GM18502 (cell line): ENCODE results near the gene HVCN1.
"Not testable (repeated sequence)": the region's sequence is repeated elsewhere in the genome, so short reads cannot be mapped to it uniquely, and the experiment has no call there.

Source experiments
- ATAC-seq: cut with Tn5 transposase; IDR thresholded peaks from one replicate; pipeline ENCODE4 v1.9.1; 2021; ENCODE audit warnings: mild to moderate bottlenecking; ENCODE audit not compliant: unreplicated experiment, poor library complexity

The HVCN1 gene

GRCh38 chr12:110669193-110669502, 19.8 kb downstream of the HVCN1 start:
- peak; percentile 35 for ATAC-seq

GRCh38 chr12:110668480-110669192, 20.3 kb downstream of the HVCN1 start:
- ATAC-seq, result no peak

GRCh38 chr12:110667671-110668070, 21.2 kb downstream of the HVCN1 start:
- no peak for ATAC-seq

- ATAC-seq, result no peak
Measured at GRCh38 chr12:110666892-110667291, 22.0 kb downstream of the HVCN1 start.

GRCh38 chr12:110661337-110661972, 27.5 kb downstream of the HVCN1 start:
- peak; percentile 89 for ATAC-seq

- no peak for ATAC-seq
Measured at GRCh38 chr12:110658878-110659277, 30.0 kb downstream of the HVCN1 start.

- no peak for ATAC-seq
Measured at GRCh38 chr12:110658242-110658641, 30.7 kb downstream of the HVCN1 start.

GRCh38 chr12:110657747-110658146, 31.2 kb downstream of the HVCN1 start:
- no peak for ATAC-seq

- ATAC-seq, result no peak
Measured at GRCh38 chr12:110656071-110656655, 32.8 kb downstream of the HVCN1 start.

- not testable (repeated sequence) for ATAC-seq
Measured at GRCh38 chr12:110654238-110654637, 34.7 kb downstream of the HVCN1 start.

- no peak for ATAC-seq
Measured at GRCh38 chr12:110649341-110649847, 39.5 kb downstream of the HVCN1 start.

GRCh38 chr12:110647631-110648040, 41.3 kb downstream of the HVCN1 start:
- ATAC-seq, result no peak

GRCh38 chr12:110641521-110641920, 47.4 kb downstream of the HVCN1 start:
- ATAC-seq, result no peak

- no peak for ATAC-seq
Measured at GRCh38 chr12:110640275-110641025, 48.5 kb downstream of the HVCN1 start.

GRCh38 chr12:110639336-110640141, 49.4 kb downstream of the HVCN1 start:
- no peak for ATAC-seq

- ATAC-seq, result no peak
Measured at GRCh38 chr12:110638796-110639195, 50.1 kb downstream of the HVCN1 start.

- no peak for ATAC-seq
Measured at GRCh38 chr12:110637869-110638441, 51.0 kb downstream of the HVCN1 start.

- no peak for ATAC-seq
Measured at GRCh38 chr12:110636516-110636915, 52.4 kb downstream of the HVCN1 start.

- ATAC-seq, result no peak
Measured at GRCh38 chr12:110635055-110635454, 53.9 kb downstream of the HVCN1 start.
